WTC11 (cell line): ENCODE measurements around the gene FGFR3. TPM values are rescaled to one million over a fixed set of nuclear protein-coding genes. Genes with fewer than 3 reads are reported as not detected.

Experiments used
- ATAC-seq: fragments of 200-7000 bp; cut with Tn5 transposase; 2 replicates; pipeline ENCODE4 v1.10.0; 2021; ENCODE audit warnings: mild to moderate bottlenecking, moderate library complexity
- CTCF ChIA-PET: fragments of 300-600 bp; sonication (Branson Sonifier 250); formaldehyde crosslinking; loops from one replicate; lab custom pipeline; 2021; ENCODE audit warnings: antibody characterized with exemption; lab: Charles Lee
- POLR2A ChIA-PET: fragments of 350-600 bp; sonication (Branson Sonifier 250); formaldehyde crosslinking; loops from one replicate; lab custom pipeline; 2021; ENCODE audit warnings: antibody characterized with exemption; lab: Charles Lee
- DNase-seq: peaks from one replicate; pipeline ENCODE4 v3.0.0; 2021; ENCODE audit warnings: low spot score
- H3K27ac Mint-ChIP-seq: 2 replicates; pipeline ENCODE4 v1.8.0; 2021; ENCODE audit warnings: mixed read lengths
- H3K27me3 Mint-ChIP-seq: 2 replicates; pipeline ENCODE4 v1.8.0; 2021; ENCODE audit warnings: low read depth, mild to moderate bottlenecking, moderate library complexity, mixed read lengths
- H3K36me3 Mint-ChIP-seq: 2 replicates; pipeline ENCODE4 v1.8.0; 2021; ENCODE audit warnings: mixed read lengths
- H3K4me1 Mint-ChIP-seq: 2 replicates; pipeline ENCODE4 v1.8.0; 2022; ENCODE audit warnings: mixed read lengths
- H3K4me3 Mint-ChIP-seq: 2 replicates; pipeline ENCODE4 v1.8.0; 2021; ENCODE audit warnings: mild to moderate bottlenecking, moderate library complexity, mixed read lengths
- H3K9me3 Mint-ChIP-seq: 2 replicates; pipeline ENCODE4 v1.8.0; 2021; ENCODE audit warnings: mixed read lengths
- ATF6 ChIP-seq: sonication (generic); formaldehyde crosslinking; IDR thresholded peaks from 2 replicates; pipeline ENCODE4 v1.8.1; 2023; ENCODE audit warnings: mild to moderate bottlenecking, missing genetic modification reagents
- CDX4 ChIP-seq: fragments of 250-450 bp; sonication (Bioruptor Pico); IDR thresholded peaks from 2 replicates; pipeline ENCODE4 v1.9.0; 2021; ENCODE audit warnings: moderate library complexity, mild to moderate bottlenecking, inconsistent platforms, borderline replicate concordance
- CREB1 ChIP-seq: sonication (generic); formaldehyde crosslinking; IDR thresholded peaks from 2 replicates; pipeline ENCODE4 v1.8.0; 2023; ENCODE audit warnings: mild to moderate bottlenecking, missing genetic modification reagents
- FOXP1 ChIP-seq: sonication (generic); formaldehyde crosslinking; IDR thresholded peaks from 2 replicates; pipeline ENCODE4 v1.8.0; 2022; ENCODE audit warnings: missing genetic modification reagents, mild to moderate bottlenecking, moderate library complexity, borderline replicate concordance
- HMGA2 ChIP-seq: fragments of 250-450 bp; sonication (Bioruptor Pico); IDR thresholded peaks from 2 replicates; pipeline ENCODE4 v1.4.0; 2021; ENCODE audit warnings: mild to moderate bottlenecking, moderate library complexity
- MLX ChIP-seq: sonication (generic); formaldehyde crosslinking; IDR thresholded peaks from 2 replicates; pipeline ENCODE4 v1.8.1; 2023; ENCODE audit warnings: mild to moderate bottlenecking, missing genetic modification reagents, moderate library complexity
- NFATC4 ChIP-seq: fragments of 250-450 bp; sonication (Bioruptor Pico); IDR thresholded peaks from 2 replicates; pipeline ENCODE4 v1.9.0; 2021; ENCODE audit warnings: mild to moderate bottlenecking
- OVOL2 ChIP-seq: fragments of 250-450 bp; sonication (Bioruptor Pico); IDR thresholded peaks from 2 replicates; pipeline ENCODE4 v1.9.0; 2021; ENCODE audit warnings: mild to moderate bottlenecking, borderline replicate concordance
- PRDM15 ChIP-seq: sonication (generic); formaldehyde crosslinking; IDR thresholded peaks from 2 replicates; pipeline ENCODE4 v1.8.0; 2022; ENCODE audit warnings: missing genetic modification reagents
- RELA ChIP-seq: sonication (generic); formaldehyde crosslinking; IDR thresholded peaks from 2 replicates; pipeline ENCODE4 v1.8.1; 2022; ENCODE audit warnings: missing genetic modification reagents, mild to moderate bottlenecking, borderline replicate concordance
- SMAD3 ChIP-seq: sonication (generic); formaldehyde crosslinking; IDR thresholded peaks from 2 replicates; pipeline ENCODE4 v1.8.0; 2022; ENCODE audit warnings: missing genetic modification reagents, mild to moderate bottlenecking, borderline replicate concordance
- SMAD4 ChIP-seq: sonication (generic); formaldehyde crosslinking; IDR thresholded peaks from 2 replicates; pipeline ENCODE4 v1.8.0; 2022; ENCODE audit warnings: mild to moderate bottlenecking, missing genetic modification reagents
- SOX15 ChIP-seq: fragments of 250-450 bp; sonication (Bioruptor Pico); IDR thresholded peaks from 2 replicates; pipeline ENCODE4 v1.9.0; 2021; ENCODE audit warnings: mild to moderate bottlenecking
- STAT6 ChIP-seq: sonication (generic); formaldehyde crosslinking; conservative IDR thresholded peaks from 2 replicates; pipeline ENCODE4 v1.8.1; 2023; ENCODE audit warnings: mild to moderate bottlenecking, low read depth, missing genetic modification reagents, moderate library complexity
- TCF7 ChIP-seq: sonication (generic); formaldehyde crosslinking; IDR thresholded peaks from 2 replicates; pipeline ENCODE4 v1.8.0; 2022; ENCODE audit warnings: mild to moderate bottlenecking, low read depth, missing genetic modification reagents, moderate library complexity
- USF2 ChIP-seq: sonication (generic); formaldehyde crosslinking; IDR thresholded peaks from 2 replicates; pipeline ENCODE4 v1.8.1; 2023; ENCODE audit warnings: mild to moderate bottlenecking, missing genetic modification reagents, moderate library complexity
- ZNF138 ChIP-seq: sonication (generic); formaldehyde crosslinking; conservative IDR thresholded peaks from 2 replicates; pipeline ENCODE4 v1.8.1; 2022; ENCODE audit warnings: mild to moderate bottlenecking, moderate library complexity, missing genetic modification reagents
- ZNF263 ChIP-seq: sonication (generic); formaldehyde crosslinking; IDR thresholded peaks from 2 replicates; pipeline ENCODE4 v1.8.1; 2022; ENCODE audit warnings: low read depth, mild to moderate bottlenecking, moderate library complexity, missing genetic modification reagents
- ZNF423 ChIP-seq: fragments of 250-450 bp; sonication (Bioruptor Pico); IDR thresholded peaks from 2 replicates; pipeline ENCODE4 v2.1.2; 2022; ENCODE audit warnings: mild to moderate bottlenecking, moderate library complexity
- ZNF425 ChIP-seq: fragments of 250-450 bp; sonication (Bioruptor Pico); conservative IDR thresholded peaks from 2 replicates; pipeline ENCODE4 v1.9.0; 2021; ENCODE audit warnings: mild to moderate bottlenecking
- ZNF671 ChIP-seq: fragments of 250-450 bp; sonication (Bioruptor Pico); IDR thresholded peaks from 2 replicates; pipeline ENCODE4 v1.8.0; 2021; ENCODE audit warnings: mild to moderate bottlenecking
- ZSCAN18 ChIP-seq: fragments of 250-450 bp; sonication (Bioruptor Pico); IDR thresholded peaks from 2 replicates; pipeline ENCODE4 v2.1.2; 2022; ENCODE audit warnings: mild to moderate bottlenecking, moderate library complexity
- total RNA-seq: library from RNA; stranded (reverse); gene quantifications from 3 replicates; pipeline ENCODE4 v1.2.3, GENCODE V29; 2021

FGFR3 gene
- total RNA-seq, 1 experiment from 2014 or later = 19.9 TPM

GRCh38 chr4:1836650-1837049 lies 43.6 kb downstream of the FGFR3 start:
- no peak for DNase-seq
- Mint-ChIP-seq H3K4me3 (no peak overlapping the region), H3K4me1 (no peaks in the 10 kb centered on the region), H3K27ac (no peak overlapping the region), H3K36me3 (peaks cover 42% of the 10 kb centered on the region), H3K9me3 (no peaks in the 10 kb centered on the region), H3K27me3 (no peaks in the 10 kb centered on the region)
- ATAC-seq = no peak
- no peak for TF ChIP-seq RELA (CRISPR knock-in tag)
- TF ChIP-seq USF2 (CRISPR knock-in tag) = no peak
- no peak for TF ChIP-seq HMGA2 (CRISPR knock-in tag)
- no peak for TF ChIP-seq ATF6 (CRISPR knock-in tag)
- no peak for TF ChIP-seq ZNF423 (CRISPR knock-in tag)
- TF ChIP-seq ZNF671 (CRISPR knock-in tag) = no peak
- TF ChIP-seq PRDM15 (CRISPR knock-in tag) = no peak
- no peak for TF ChIP-seq SOX15 (CRISPR knock-in tag)
- TF ChIP-seq FOXP1 (CRISPR knock-in tag) = no peak
- no peak for TF ChIP-seq TCF7
- ChIA-PET CTCF (no interaction called here), POLR2A (no interaction called here)

GRCh38 chr4:1837069-1837468 lies 44.0 kb downstream of the FGFR3 start:
- no peak overlapping the region for H3K4me3 Mint-ChIP-seq
- ATAC-seq (no peak), DNase-seq (no peak)
- H3K27ac Mint-ChIP-seq = no peak overlapping the region; the same call in 1 of the 2 replicates
- no peaks in the 10 kb centered on the region for H3K4me1 Mint-ChIP-seq
- ChIA-PET CTCF (no interaction called here), POLR2A (no interaction called here)
- H3K9me3 Mint-ChIP-seq = no peaks in the 10 kb centered on the region
- peaks cover 39% of the 10 kb centered on the region for H3K36me3 Mint-ChIP-seq
- H3K27me3 Mint-ChIP-seq = no peaks in the 10 kb centered on the region
- TF ChIP-seq CREB1 (CRISPR knock-in tag) = no peak
- TF ChIP-seq SMAD3 (CRISPR knock-in tag) = no peak
- no peak for TF ChIP-seq ZNF263 (CRISPR knock-in tag)
- no peak for TF ChIP-seq OVOL2
- TF ChIP-seq TCF7 = no peak
- no peak for TF ChIP-seq SMAD4 (CRISPR knock-in tag)
- no peak for TF ChIP-seq MLX (CRISPR knock-in tag)
- no peak for TF ChIP-seq CDX4
- TF ChIP-seq NFATC4 = no peak
- no peak for TF ChIP-seq ZNF425
- no peak for TF ChIP-seq STAT6 (CRISPR knock-in tag)
- no peak for TF ChIP-seq ZNF138 (CRISPR knock-in tag)
- TF ChIP-seq ZSCAN18 = no peak
- TF ChIP-seq FOXP1 (CRISPR knock-in tag) = no peak
